Measurements from ENCODE around the gene ELP5.

ELP5 gene

DNA sequence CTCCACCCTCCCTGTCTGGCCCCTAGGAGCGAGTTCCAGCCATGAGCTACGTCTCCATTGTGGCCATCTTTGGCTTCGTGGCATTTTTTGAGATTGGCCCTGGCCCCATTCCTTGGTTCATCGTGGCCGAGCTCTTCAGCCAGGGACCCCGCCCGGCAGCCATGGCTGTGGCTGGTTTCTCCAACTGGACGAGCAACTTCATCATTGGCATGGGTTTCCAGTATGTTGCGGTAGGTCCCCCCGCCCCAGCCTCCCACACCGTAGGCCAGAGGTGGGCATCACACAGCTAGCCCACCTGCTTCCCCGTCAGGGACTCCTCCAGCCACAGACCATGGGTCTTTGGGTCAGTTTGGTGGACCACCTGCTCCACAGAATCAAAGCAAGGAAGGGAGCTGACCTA lies 33.7 kb downstream of the ELP5 start:
- peaks cover 3% of the 10 kb centered on the region; the same call in 1 of the 2 replicates for H3F3A ChIP-seq (ENCODE audit: control insufficient read depth, insufficient read depth)
- no peaks in the 10 kb centered on the region for H3K36me3 ChIP-seq (ENCODE audit: control insufficient read depth, low read length)
- no peaks in the 10 kb centered on the region for H3K9me3 ChIP-seq (ENCODE audit: control insufficient read depth, insufficient read depth, low read length)
- H3K9me2 ChIP-seq (replicated peaks; ENCODE audit: control insufficient read depth, low read length), result no peaks in the 10 kb centered on the region
- H3K79me2 ChIP-seq (ENCODE audit: control insufficient read depth, low read length), result no peaks in the 10 kb centered on the region
- H3K4me1 ChIP-seq (ENCODE audit: control insufficient read depth, low read length), result peaks cover 23% of the 10 kb centered on the region
- no peaks in the 10 kb centered on the region for H4K20me1 ChIP-seq (ENCODE audit: control insufficient read depth, insufficient read depth, low read depth, low read length)
- H3K4me3 ChIP-seq (ENCODE audit: low read length), result no peak overlapping the region
- H3K4me2 ChIP-seq (ENCODE audit: low read length), result no peak overlapping the region
- H3K27ac ChIP-seq (ENCODE audit: low read depth, low read length), result no peak overlapping the region
- peaks cover 53% of the 10 kb centered on the region for H3K27me3 ChIP-seq (ENCODE audit: control insufficient read depth, low read length)
- TF ChIP-seq, protein P1, sequence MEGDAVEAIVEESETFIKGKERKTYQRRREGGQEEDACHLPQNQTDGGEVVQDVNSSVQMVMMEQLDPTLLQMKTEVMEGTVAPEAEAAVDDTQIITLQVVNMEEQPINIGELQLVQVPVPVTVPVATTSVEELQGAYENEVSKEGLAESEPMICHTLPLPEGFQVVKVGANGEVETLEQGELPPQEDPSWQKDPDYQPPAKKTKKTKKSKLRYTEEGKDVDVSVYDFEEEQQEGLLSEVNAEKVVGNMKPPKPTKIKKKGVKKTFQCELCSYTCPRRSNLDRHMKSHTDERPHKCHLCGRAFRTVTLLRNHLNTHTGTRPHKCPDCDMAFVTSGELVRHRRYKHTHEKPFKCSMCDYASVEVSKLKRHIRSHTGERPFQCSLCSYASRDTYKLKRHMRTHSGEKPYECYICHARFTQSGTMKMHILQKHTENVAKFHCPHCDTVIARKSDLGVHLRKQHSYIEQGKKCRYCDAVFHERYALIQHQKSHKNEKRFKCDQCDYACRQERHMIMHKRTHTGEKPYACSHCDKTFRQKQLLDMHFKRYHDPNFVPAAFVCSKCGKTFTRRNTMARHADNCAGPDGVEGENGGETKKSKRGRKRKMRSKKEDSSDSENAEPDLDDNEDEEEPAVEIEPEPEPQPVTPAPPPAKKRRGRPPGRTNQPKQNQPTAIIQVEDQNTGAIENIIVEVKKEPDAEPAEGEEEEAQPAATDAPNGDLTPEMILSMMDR (IDR thresholded peaks at IDR 0.05; ENCODE audit: low read depth, low read length, poor library complexity, severe bottlenecking), result no peak
- no peak for TF ChIP-seq EZH2phosphoT487 (IDR thresholded peaks at IDR 0.05; ENCODE audit: borderline replicate concordance, low read length)

DNA sequence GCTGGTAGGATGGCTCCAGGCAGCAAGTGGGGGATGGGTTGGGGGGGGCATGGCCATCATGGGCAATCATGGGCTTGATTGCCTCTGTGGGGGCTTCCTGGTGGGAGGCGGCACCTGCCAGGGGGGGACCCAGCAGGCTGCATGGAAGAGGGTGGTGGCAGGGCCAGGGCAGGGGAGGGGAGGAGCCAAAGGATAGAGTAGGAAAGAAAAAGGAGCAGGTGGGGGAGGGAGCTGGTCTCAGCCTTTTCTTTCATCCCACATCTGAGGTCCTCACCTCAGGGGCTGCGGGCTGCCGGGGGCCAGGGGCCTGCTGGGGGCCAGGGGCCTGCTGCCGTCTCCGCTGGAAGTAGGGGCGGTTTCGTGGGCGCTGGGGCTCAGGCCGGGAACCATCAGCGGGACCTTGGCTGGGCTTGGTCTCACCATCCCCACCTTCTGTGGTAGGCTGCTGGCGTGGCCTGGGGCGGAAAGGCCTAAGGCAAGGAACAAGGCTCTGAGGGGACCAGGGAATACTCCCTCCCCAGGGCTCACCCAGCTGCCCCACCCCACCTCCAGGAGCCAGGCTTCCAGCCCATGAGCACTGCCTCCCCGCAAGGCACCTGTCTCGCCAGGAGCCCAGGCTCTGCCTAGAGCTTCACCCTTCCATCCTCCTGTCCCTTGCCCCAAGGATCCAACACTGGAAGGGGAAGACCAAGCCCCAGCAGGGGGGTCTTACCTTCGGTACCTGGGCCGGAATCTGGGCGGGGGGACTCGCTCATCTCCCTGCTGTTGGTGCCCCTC lies 37.4 kb downstream of the ELP5 start:
- Histone ChIP-seq H3F3A (ENCODE audit: control insufficient read depth, insufficient read depth) (0 out of 2 replicates have a peak, but pooled peaks cover 2% of the 10 kb centered on the region), H3K9me2 (replicated peaks; ENCODE audit: control insufficient read depth, low read length) (no peaks in the 10 kb centered on the region), H3K79me2 (ENCODE audit: control insufficient read depth, low read length) (no peaks in the 10 kb centered on the region), H3K27me3 (ENCODE audit: control insufficient read depth, low read length) (peaks cover 71% of the 10 kb centered on the region), H3K9me3 (ENCODE audit: control insufficient read depth, insufficient read depth, low read length) (no peaks in the 10 kb centered on the region), H3K4me1 (ENCODE audit: control insufficient read depth, low read length) (peaks cover 4% of the 10 kb centered on the region; the same call in 1 of the 2 replicates), H3K27ac (ENCODE audit: low read depth, low read length) (no peak overlapping the region), H3K4me2 (ENCODE audit: low read length) (no peak overlapping the region), H3K4me3 (ENCODE audit: low read length) (no peak overlapping the region), H3K36me3 (ENCODE audit: control insufficient read depth, low read length) (no peaks in the 10 kb centered on the region), H4K20me1 (ENCODE audit: control insufficient read depth, insufficient read depth, low read depth, low read length) (no peaks in the 10 kb centered on the region)
- TF ChIP-seq EZH2phosphoT487 (IDR thresholded peaks at IDR 0.05; ENCODE audit: borderline replicate concordance, low read length), result no peak
- TF ChIP-seq, protein P1 (IDR thresholded peaks at IDR 0.05; ENCODE audit: low read depth, low read length, poor library complexity, severe bottlenecking), result no peak

DNA sequence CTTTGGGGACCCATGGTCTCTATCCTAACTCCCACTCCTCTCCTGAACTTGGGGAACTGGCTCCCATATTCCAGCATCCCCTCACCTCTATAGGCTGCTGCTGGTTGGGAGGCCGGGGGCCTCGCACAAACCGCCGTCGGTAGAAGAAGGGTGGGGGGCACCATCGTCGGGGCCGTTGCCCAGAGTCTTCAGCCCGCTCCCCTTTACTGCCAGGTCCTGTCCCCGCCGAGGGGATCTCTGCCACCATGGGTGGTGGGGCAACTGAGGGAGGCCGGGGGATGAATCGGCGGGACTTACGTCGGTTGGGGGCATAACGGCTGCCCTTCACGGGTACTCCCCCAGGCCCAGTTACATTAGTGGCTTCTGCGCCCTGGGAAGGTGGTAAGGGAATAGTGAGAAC lies 38.2 kb downstream of the ELP5 start:
- H3F3A ChIP-seq (ENCODE audit: control insufficient read depth, insufficient read depth), result 0 out of 2 replicates have a peak, but pooled peaks cover 2% of the 10 kb centered on the region
- TF ChIP-seq, protein P1 (IDR thresholded peaks at IDR 0.05; ENCODE audit: low read depth, low read length, poor library complexity, severe bottlenecking), result no peak
- no peak for TF ChIP-seq EZH2phosphoT487 (IDR thresholded peaks at IDR 0.05; ENCODE audit: borderline replicate concordance, low read length)
- H3K4me3 ChIP-seq (ENCODE audit: low read length), result no peak overlapping the region
- H3K4me2 ChIP-seq (ENCODE audit: low read length), result no peak overlapping the region
- peaks cover 71% of the 10 kb centered on the region for H3K27me3 ChIP-seq (ENCODE audit: control insufficient read depth, low read length)
- H3K36me3 ChIP-seq (ENCODE audit: control insufficient read depth, low read length), result no peaks in the 10 kb centered on the region
- no peak overlapping the region for H3K27ac ChIP-seq (ENCODE audit: low read depth, low read length)
- no peaks in the 10 kb centered on the region for H3K9me2 ChIP-seq (replicated peaks; ENCODE audit: control insufficient read depth, low read length)
- H4K20me1 ChIP-seq (ENCODE audit: control insufficient read depth, insufficient read depth, low read depth, low read length), result no peaks in the 10 kb centered on the region
- H3K79me2 ChIP-seq (ENCODE audit: control insufficient read depth, low read length), result no peaks in the 10 kb centered on the region
- H3K9me3 ChIP-seq (ENCODE audit: control insufficient read depth, insufficient read depth, low read length), result no peaks in the 10 kb centered on the region
- H3K4me1 ChIP-seq (ENCODE audit: control insufficient read depth, low read length), result peaks cover 10% of the 10 kb centered on the region

Data from DOHH2 (cell line).